Endothelial cell of umbilical vein (primary cell): ENCODE results near the gene CDC25A. TPM values are rescaled to one million over a fixed set of nuclear protein-coding genes. Genes with fewer than 3 reads are reported as not detected.
"Not testable (repeated sequence)": the region's sequence is repeated elsewhere in the genome, so short reads cannot be mapped to it uniquely, and the experiment has no call there.

ENCODE experiments used
- BruUV-seq: library from RNA; stranded (reverse); fragments of 400-500 nt; replicated peaks from 2 replicates; lab custom pipeline; 2021; lab: Mats Ljungman, UMichigan
- CTCF ChIA-PET: fragments of 300-600, 350-600 bp; sonication (Branson Sonifier 250); formaldehyde crosslinking; loops from one replicate; lab custom pipeline; 2021; ENCODE audit warnings: antibody characterized with exemption, inconsistent platforms; lab: Charles Lee
- POLR2A ChIA-PET: fragments of 300-600, 350-600 bp; sonication (Branson Sonifier 250); formaldehyde crosslinking; loops from one replicate; lab custom pipeline; 2021; ENCODE audit warnings: antibody characterized with exemption, inconsistent platforms; lab: Charles Lee
- DNase-seq: peaks from one replicate; pipeline ENCODE4 v3.0.0-alpha.2; 2011; ENCODE audit warnings: low read depth, low spot score
- FAIRE-seq: peaks from 2 replicates; lab custom pipeline; 2011; peaks lifted over from hg19 to GRCh38; lab: Jason Lieb, UNC
- H2AFZ ChIP-seq: 2 replicates; pipeline ENCODE4 v1.6.0; 2012; ENCODE audit warnings: low read depth, low read length, control low read depth, inconsistent platforms
- H3K27ac ChIP-seq: 2 replicates; pipeline ENCODE4 v1.5.1; 2011; ENCODE audit warnings: low read depth, mild to moderate bottlenecking, control low read depth, low read length, moderate library complexity; ENCODE audit not compliant: insufficient read depth
- H3K27me3 ChIP-seq, 2 experiments: 2 replicates each; pipeline versions ENCODE4 v1.6.0 to v1.6.1; 2011; ENCODE audit warnings: low read length in 2 of 2, mixed read lengths in 1 of 2; ENCODE audit not compliant: control insufficient read depth in 2 of 2, insufficient read depth in 2 of 2
- H3K36me3 ChIP-seq, 2 experiments: 2 replicates in 1 of 2; 3 replicates in 1 of 2; pipeline ENCODE4 v1.5.1; 2011; ENCODE audit warnings: low read length in 2 of 2, mild to moderate bottlenecking in 1 of 2, moderate library complexity in 1 of 2; ENCODE audit not compliant: control insufficient read depth in 2 of 2, insufficient read depth in 2 of 2; ENCODE audit errors: extremely low read depth in 1 of 2
- H3K4me1 ChIP-seq: 3 replicates; pipeline ENCODE4 v1.5.1; 2011; ENCODE audit warnings: mild to moderate bottlenecking, low read length; ENCODE audit not compliant: control insufficient read depth, insufficient read depth; ENCODE audit errors: extremely low read depth
- H3K4me2 ChIP-seq: 2 replicates; pipeline ENCODE4 v1.6.1; 2011; ENCODE audit warnings: low read length, control low read depth, mixed read lengths; ENCODE audit not compliant: insufficient read depth
- H3K4me3 ChIP-seq, 3 experiments: fragments of 200-600 bp in 1 of 3; sonication (generic), shearing (Covaris generic) in 1 of 3; replicated peaks in 1 of 3; 2 replicates each; pipeline ENCODE4 v1.5.1; 2011 to 2016; ENCODE audit warnings: control low read depth in 3 of 3, low read length in 3 of 3, mild to moderate bottlenecking in 2 of 3, inconsistent platforms in 1 of 3, low read depth in 1 of 3, moderate library complexity in 1 of 3; ENCODE audit not compliant: insufficient read depth in 1 of 3
- H3K79me2 ChIP-seq: 2 replicates; pipeline ENCODE4 v1.6.0; 2012; ENCODE audit warnings: low read length, inconsistent platforms; ENCODE audit not compliant: control insufficient read depth, insufficient read depth
- H3K9ac ChIP-seq: replicated peaks from 2 replicates; pipeline ENCODE3; 2011; ENCODE audit warnings: low read length, control low read depth; ENCODE audit not compliant: insufficient read depth; ENCODE audit errors: extremely low read depth
- H3K9me1 ChIP-seq: replicated peaks from 3 replicates; pipeline ENCODE4 v1.6.0; 2011; ENCODE audit warnings: mild to moderate bottlenecking, low read length; ENCODE audit not compliant: control insufficient read depth, insufficient read depth; ENCODE audit errors: extremely low read depth
- H3K9me3 ChIP-seq: replicated peaks from 2 replicates; pipeline ENCODE4 v1.5.1; 2012; ENCODE audit warnings: low read length, inconsistent platforms; ENCODE audit not compliant: control insufficient read depth, insufficient read depth
- H4K20me1 ChIP-seq: replicated peaks from 2 replicates; pipeline ENCODE3; 2011; ENCODE audit warnings: mild to moderate bottlenecking, low read length; ENCODE audit not compliant: control insufficient read depth, insufficient read depth; ENCODE audit errors: extremely low read depth
- CTCF ChIP-seq, 2 donors: IDR thresholded peaks; 1 replicate in 1 of 2; 2 replicates in 1 of 2; pipeline ENCODE4 v1.5.1; 2011; ENCODE audit warnings: low read length in 2 of 2, mild to moderate bottlenecking in 2 of 2, moderate library complexity in 2 of 2, control low read depth in 1 of 2, inconsistent platforms in 1 of 2, low read depth in 1 of 2; ENCODE audit not compliant: insufficient read depth in 1 of 2; ENCODE audit errors: extremely low read depth in 1 of 2
- MYC ChIP-seq: IDR thresholded peaks from one replicate; pipeline ENCODE4 v1.6.1; 2011; ENCODE audit warnings: mild to moderate bottlenecking, low read depth, low read length
- dilution Hi-C: fragments of 300-500 bp; cut with MboI; formaldehyde crosslinking; loops from one replicate; pipeline ENCODE4 v1.15.0; 2019; ENCODE audit warnings: low sequenced_read_pairs; ENCODE audit not compliant: extremely low pct_ligation_motif_present
- intact Hi-C: fragments of 100-400 bp; cut with micrococcal nuclease; formaldehyde crosslinking; loops from one replicate; pipeline ENCODE4 v1.10.0; 2022
- polyA plus RNA-seq, 4 experiments: library from polyadenylated mRNA; depleted of rRNA in 3 of 4; stranded (reverse) in 3 of 4; unstranded in 1 of 4; fragments of >200 nt; gene quantifications; 2 replicates each; pipeline versions ENCODE4 v1.2.1 to v1.2.3, GENCODE V29; 2011 to 2012; ENCODE audit warnings: missing spikeins in 1 of 4
- total RNA-seq: library from RNA; stranded (reverse); gene quantifications from 2 replicates; pipeline ENCODE4 v1.2.3, GENCODE V29; 2021

CDC25A gene
- total and polyA plus RNA-seq, 2 donors (not counting 3 experiments of a cell fraction or from before 2014, with no cell fraction given): 5.5 to 18.4 TPM

- FAIRE-seq: no peak
- TF ChIP-seq MYC (no peak), CTCF (IDR thresholded peaks at IDR 0.05; ENCODE audit: extremely low read depth in 1 of 2, insufficient read depth in 1 of 2, low read depth in 1 of 2, low read length in 2 of 2) (no peak)
- dilution Hi-C loops: no loop called here
Measured at GRCh38 chr3:48214225-48214624, 26.0 kb upstream of the CDC25A start.

GRCh38 chr3:48211776-48212175 lies 23.6 kb upstream of the CDC25A start:
- H3K4me2 ChIP-seq, CTCF ChIA-PET, H2AFZ ChIP-seq, H4K20me1 ChIP-seq, H3K79me2 ChIP-seq, H3K9me3 ChIP-seq, H3K9me1 ChIP-seq, H3K4me3 ChIP-seq, H3K36me3 ChIP-seq, H3K9ac ChIP-seq, BruUV-seq, H3K27ac ChIP-seq, intact Hi-C loops, FAIRE-seq, POLR2A ChIA-PET, H3K4me1 ChIP-seq, dilution Hi-C loops, H3K27me3 ChIP-seq, DNase-seq: not testable (repeated sequence)

More at GRCh38 chr3:48214225-48214624, 26.0 kb upstream of the CDC25A start:
- Histone ChIP-seq H3K9ac (no peak overlapping the region), H3K79me2 (no peaks in the 10 kb centered on the region), H3K9me1 (no peaks in the 10 kb centered on the region), H3K4me3 (no peak overlapping the region), H4K20me1 (no peaks in the 10 kb centered on the region), H2AFZ (no peak overlapping the region), H3K4me2 (no peak overlapping the region), H3K27me3 (peaks cover 0 to 9% of the 10 kb centered on the region in 2 experiments), H3K36me3 (no peaks in the 10 kb centered on the region), H3K27ac (no peak overlapping the region), H3K4me1 (no peaks in the 10 kb centered on the region), H3K9me3 (no peaks in the 10 kb centered on the region)
- no TSS peak for BruUV-seq
- POLR2A ChIA-PET: no interaction called here
- intact Hi-C loops: no loop called here
- DNase-seq: no peak
- CTCF ChIA-PET: interaction anchor here (1.0 kb wide), 1 partner anchor 222 kb away, joined by 4 read pairs; no protein-coding TSS in a partner anchor

GRCh38 chr3:48210534-48210933 lies 22.3 kb upstream of the CDC25A start:
- H3K79me2 ChIP-seq, H3K9me1 ChIP-seq, dilution Hi-C loops, H3K27me3 ChIP-seq, intact Hi-C loops, DNase-seq, POLR2A ChIA-PET, H3K4me2 ChIP-seq, H2AFZ ChIP-seq, FAIRE-seq, H3K4me3 ChIP-seq, H4K20me1 ChIP-seq, BruUV-seq, H3K9me3 ChIP-seq, H3K9ac ChIP-seq, H3K27ac ChIP-seq, H3K4me1 ChIP-seq, H3K36me3 ChIP-seq: not testable (repeated sequence)
- CTCF ChIA-PET: interaction anchor here (1.5 kb wide), 1 partner anchor 11 kb away, joined by 3 read pairs; no protein-coding TSS in a partner anchor
